Osteocyte (in vitro differentiated cells): Measurements from ENCODE around the gene ASCL5. TPM values are rescaled to one million over a fixed set of nuclear protein-coding genes. Genes with fewer than 3 reads are reported as not detected.

Experiments
- DNase-seq: peaks from one replicate; pipeline ENCODE4 v3.0.0; 2021; ENCODE audit warnings: mixed read lengths; ENCODE audit not compliant: unreplicated experiment; ENCODE audit errors: extremely low spot score
- H3K27ac Mint-ChIP-seq: one replicate; pipeline ENCODE4 v1.8.0; 2021; ENCODE audit warnings: mild to moderate bottlenecking, mixed read lengths; ENCODE audit not compliant: unreplicated experiment
- H3K27me3 Mint-ChIP-seq: one replicate; pipeline ENCODE4 v1.8.0; 2021; ENCODE audit warnings: mixed read lengths; ENCODE audit not compliant: unreplicated experiment
- H3K36me3 Mint-ChIP-seq: one replicate; pipeline ENCODE4 v1.8.0; 2021; ENCODE audit warnings: mixed read lengths; ENCODE audit not compliant: unreplicated experiment
- H3K4me1 Mint-ChIP-seq: one replicate; pipeline ENCODE4 v1.8.0; 2021; ENCODE audit warnings: mixed read lengths; ENCODE audit not compliant: unreplicated experiment
- H3K4me3 Mint-ChIP-seq: one replicate; pipeline ENCODE4 v1.8.0; 2021; ENCODE audit warnings: mild to moderate bottlenecking, moderate library complexity, mixed read lengths; ENCODE audit not compliant: unreplicated experiment
- H3K9me3 Mint-ChIP-seq: one replicate; pipeline ENCODE4 v1.8.0; 2021; ENCODE audit warnings: mixed read lengths; ENCODE audit not compliant: unreplicated experiment
- CTCF ChIP-seq: fragments of 200-600 bp; sonication (generic); IDR thresholded peaks from 2 replicates; pipeline ENCODE4 v1.5.0; 2021; ENCODE audit warnings: antibody characterized with exemption, mild to moderate bottlenecking, moderate library complexity
- total RNA-seq: library from RNA; stranded (reverse); gene quantifications from 2 replicates; pipeline ENCODE4 v1.2.1, GENCODE V29; 2021

The ASCL5 gene
- total RNA-seq, 1 donor from 2014 or later, result not detected

GRCh38 chr1:201119206-201120197 is 7.5 kb downstream of the ASCL5 start:
- Mint-ChIP-seq H3K27ac (no peak overlapping the region), H3K27me3 (peaks cover 14% of the 10 kb centered on the region), H3K36me3 (no peaks in the 10 kb centered on the region), H3K4me1 (peaks cover 3% of the 10 kb centered on the region), H3K9me3 (no peaks in the 10 kb centered on the region), H3K4me3 (no peak overlapping the region)
- DNase-seq, result no peak
- peak; percentile 64 for TF ChIP-seq CTCF

DNA sequence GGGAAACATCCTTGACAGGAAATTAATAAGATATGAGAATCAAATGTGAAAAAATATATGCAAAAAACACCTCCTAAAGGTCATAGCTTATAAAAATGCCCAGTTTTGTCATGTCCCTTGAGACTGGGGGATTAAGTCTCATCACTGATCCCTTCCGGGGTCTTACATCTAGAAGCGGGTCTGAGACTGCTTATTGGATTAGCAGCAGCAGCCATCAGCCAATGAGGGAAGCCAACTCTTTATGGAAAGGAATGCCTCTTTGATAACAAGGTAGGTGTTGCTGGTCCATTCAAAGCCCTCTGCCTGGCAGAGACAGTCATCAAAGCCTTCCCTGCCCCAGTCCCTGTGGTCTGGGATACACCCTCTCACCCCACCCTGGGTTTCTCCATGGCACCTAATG is 10.9 kb downstream of the ASCL5 start:
- Mint-ChIP-seq H3K4me1 (peaks cover 3% of the 10 kb centered on the region), H3K4me3 (no peak overlapping the region), H3K9me3 (no peaks in the 10 kb centered on the region), H3K27ac (no peak overlapping the region), H3K27me3 (peaks cover 18% of the 10 kb centered on the region), H3K36me3 (no peaks in the 10 kb centered on the region)
- no peak for DNase-seq
- TF ChIP-seq CTCF, result no peak

- TF ChIP-seq CTCF, result no peak
- Mint-ChIP-seq H3K4me1 (peaks cover 3% of the 10 kb centered on the region), H3K36me3 (no peaks in the 10 kb centered on the region), H3K9me3 (no peaks in the 10 kb centered on the region), H3K27ac (no peak overlapping the region), H3K27me3 (peaks cover 18% of the 10 kb centered on the region), H3K4me3 (no peak overlapping the region)
- no peak for DNase-seq
Measured at GRCh38 chr1:201115390-201115937, 11.5 kb downstream of the ASCL5 start.

DNA sequence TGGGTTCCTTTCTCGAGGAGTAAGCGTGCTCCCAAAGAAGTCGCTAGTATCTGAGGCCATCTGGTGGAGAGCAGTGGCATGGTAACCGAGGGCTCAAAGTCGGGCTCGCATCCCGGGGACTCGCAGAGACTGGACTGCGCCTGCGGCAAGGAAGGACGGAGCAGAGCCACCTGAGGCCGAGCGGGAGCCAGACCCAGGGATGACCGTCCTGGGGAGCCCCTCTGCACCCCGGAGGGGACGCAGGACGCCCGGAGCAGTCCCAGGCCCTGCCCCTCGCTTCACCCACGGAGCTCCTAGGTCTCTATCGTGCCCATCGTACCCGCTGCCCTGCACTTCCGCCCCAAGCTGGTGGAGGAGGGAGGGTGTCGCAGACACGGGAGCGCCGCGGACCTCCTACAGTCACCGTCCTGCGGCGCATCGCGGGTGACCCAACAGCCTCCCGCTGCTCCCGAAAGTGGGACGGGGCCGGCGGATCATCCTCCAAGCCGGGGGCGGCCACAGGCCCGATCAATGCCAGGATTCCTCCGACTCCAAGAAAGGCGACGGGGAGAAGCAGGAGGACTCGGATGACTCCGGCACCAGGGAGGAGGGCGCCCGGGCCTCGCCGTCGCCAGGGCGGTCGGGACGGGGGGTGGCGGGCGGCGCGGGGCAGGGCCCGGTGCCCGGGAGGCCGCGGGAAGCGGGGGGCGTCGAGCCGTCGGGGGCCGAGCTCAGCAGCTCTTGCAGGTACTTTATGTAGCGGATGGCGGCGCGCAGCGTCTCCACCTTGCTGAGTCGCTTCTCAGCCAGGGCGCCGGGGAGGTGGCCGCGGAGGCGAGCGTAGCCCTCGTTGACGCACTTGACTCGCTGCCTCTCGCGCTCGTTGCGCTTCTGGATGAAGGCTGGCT is 12.5 kb downstream of the ASCL5 start:
- Mint-ChIP-seq H3K4me3 (peak overlapping the region; percentile 77), H3K36me3 (no peaks in the 10 kb centered on the region), H3K9me3 (no peaks in the 10 kb centered on the region), H3K27me3 (peaks cover 18% of the 10 kb centered on the region), H3K27ac (no peak overlapping the region), H3K4me1 (no peaks in the 10 kb centered on the region)
- TF ChIP-seq CTCF, result peak; percentile 85
- DNase-seq, result peak; percentile 94
